NB4 (cell line): ENCODE results near the gene FSCN2.

ENCODE experiments used
- DNase-seq: peaks from one replicate; pipeline ENCODE4 v3.0.0; 2010; ENCODE audit warnings: low read depth
- H3K4me3 ChIP-seq: one replicate; pipeline ENCODE4 v1.5.1; 2011; ENCODE audit warnings: mild to moderate bottlenecking, low read depth, low read length, moderate library complexity
- CTCF ChIP-seq: IDR thresholded peaks from one replicate; pipeline ENCODE4 v1.5.1; 2012; ENCODE audit warnings: low read depth, low read length
- MAX ChIP-seq: IDR thresholded peaks from 2 replicates; pipeline ENCODE4 v1.6.1; 2011; ENCODE audit warnings: low read depth, low read length
- MYC ChIP-seq: IDR thresholded peaks from 2 replicates; pipeline ENCODE4 v1.6.1; 2011; ENCODE audit warnings: low read depth, low read length
- POLR2A ChIP-seq: IDR thresholded peaks from 2 replicates; pipeline ENCODE4 v1.6.1; 2011; ENCODE audit warnings: mild to moderate bottlenecking; ENCODE audit not compliant: insufficient read length; ENCODE audit errors: extremely low read depth

Gene FSCN2

GRCh38 chr17:81489998-81490992, 37.9 kb upstream of the FSCN2 start:
- H3K4me3 ChIP-seq = no peak overlapping the region
- TF ChIP-seq CTCF = no peak
- TF ChIP-seq MYC = no peak
- TF ChIP-seq MAX = no peak
- TF ChIP-seq POLR2A = no peak
- no peak for DNase-seq

- H3K4me3 ChIP-seq = no peak overlapping the region
- no peak for TF ChIP-seq POLR2A
- no peak for TF ChIP-seq MAX
- no peak for TF ChIP-seq MYC
- TF ChIP-seq CTCF = no peak
- no peak for DNase-seq
Measured at GRCh38 chr17:81491181-81491581, 37.0 kb upstream of the FSCN2 start.

GRCh38 chr17:81491761-81492160, 36.4 kb upstream of the FSCN2 start:
- no peak overlapping the region for H3K4me3 ChIP-seq
- DNase-seq = no peak
- TF ChIP-seq MYC (no peak), CTCF (no peak), POLR2A (no peak), MAX (no peak)

DNA sequence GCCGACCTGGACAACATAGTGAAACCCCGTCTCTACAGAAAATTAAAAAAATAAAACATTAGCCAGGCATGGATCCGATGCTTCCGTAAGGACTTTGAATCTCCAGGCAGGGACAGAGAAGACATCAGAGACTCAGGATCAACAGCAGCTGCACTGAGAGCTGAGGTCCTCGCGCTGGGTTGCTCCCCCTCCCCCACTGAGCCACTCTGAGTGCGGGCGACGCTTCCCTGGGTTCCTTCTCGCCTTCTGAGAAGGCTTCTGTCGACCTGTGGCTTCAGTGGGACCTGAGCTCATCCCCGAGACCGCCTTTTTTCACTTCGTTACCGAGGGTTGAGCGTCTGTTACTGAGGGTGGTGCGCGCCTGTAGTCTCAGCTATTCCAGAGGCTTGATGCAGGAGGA, 36.0 kb upstream of the FSCN2 start:
- no peak for DNase-seq
- H3K4me3 ChIP-seq = no peak overlapping the region
- TF ChIP-seq CTCF = no peak
- TF ChIP-seq MAX = no peak
- no peak for TF ChIP-seq POLR2A
- no peak for TF ChIP-seq MYC

DNA sequence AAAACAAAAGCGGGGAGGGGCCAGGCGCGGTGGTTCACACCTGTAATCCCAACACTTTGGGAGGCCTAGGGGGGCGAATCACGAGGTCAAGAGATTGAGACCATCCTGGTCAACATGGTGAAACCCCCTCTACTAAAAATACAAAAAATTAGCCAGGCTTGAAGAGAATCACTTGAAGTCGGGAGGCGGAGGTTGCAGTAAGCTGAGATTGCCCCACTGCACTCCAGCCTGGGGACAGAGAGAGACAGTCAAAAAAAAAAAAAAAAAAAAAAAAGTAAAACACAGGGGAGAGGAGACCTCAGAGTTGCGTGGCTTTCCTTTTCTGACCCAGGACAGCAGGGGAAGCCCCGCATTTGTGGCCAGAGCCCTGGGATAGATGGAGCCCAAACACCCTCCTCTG, 35.5 kb upstream of the FSCN2 start:
- TF ChIP-seq MAX = no peak
- DNase-seq = no peak
- H3K4me3 ChIP-seq = no peak overlapping the region

GRCh38 chr17:81493198-81494038, 34.8 kb upstream of the FSCN2 start:
- no peak overlapping the region for H3K4me3 ChIP-seq
- TF ChIP-seq CTCF (no peak), POLR2A (no peak), MYC (no peak), MAX (no peak)
- DNase-seq = no peak
